Measurements from ENCODE around the gene MYH7.
"Not testable (repeated sequence)": the region's sequence is repeated elsewhere in the genome, so short reads cannot be mapped to it uniquely, and the experiment has no call there.

The MYH7 gene

DNA sequence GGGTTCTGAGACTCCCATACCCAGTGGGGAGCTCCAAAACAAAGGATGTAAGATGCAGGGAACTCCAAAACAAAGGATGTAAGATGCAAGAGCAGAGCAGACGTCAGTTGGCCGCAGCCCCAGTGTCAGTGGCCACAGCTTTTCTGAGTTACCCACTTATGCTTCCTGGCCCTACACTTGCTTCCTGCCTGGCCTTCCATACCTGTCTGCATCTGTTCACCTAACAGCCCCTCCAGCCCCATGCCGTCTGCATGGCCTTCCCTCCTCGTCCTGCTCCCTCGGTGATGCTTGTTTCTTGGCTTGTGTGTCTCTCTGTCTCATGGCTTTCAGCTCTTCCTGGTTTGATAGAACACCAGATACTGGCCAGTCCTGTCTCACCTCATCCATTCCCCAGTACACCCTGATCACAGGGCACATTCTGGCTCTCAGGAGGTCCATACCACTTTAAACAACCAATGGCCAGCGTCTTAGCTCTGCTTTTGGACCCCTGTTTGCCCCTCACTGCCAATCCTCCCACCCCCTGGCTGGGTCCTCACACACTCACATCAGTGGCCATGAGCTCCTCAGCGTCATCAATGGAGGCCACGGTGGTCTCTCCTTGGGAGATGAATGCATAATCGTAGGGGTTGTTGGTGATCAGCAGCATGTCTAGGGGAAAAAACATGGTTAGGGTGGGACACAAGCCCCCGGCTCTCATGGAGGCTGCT is 5.3 kb downstream of the MYH7 start:
- no peak for DNase-seq (ENCODE audit: low read depth in 2 of 2)

DNA sequence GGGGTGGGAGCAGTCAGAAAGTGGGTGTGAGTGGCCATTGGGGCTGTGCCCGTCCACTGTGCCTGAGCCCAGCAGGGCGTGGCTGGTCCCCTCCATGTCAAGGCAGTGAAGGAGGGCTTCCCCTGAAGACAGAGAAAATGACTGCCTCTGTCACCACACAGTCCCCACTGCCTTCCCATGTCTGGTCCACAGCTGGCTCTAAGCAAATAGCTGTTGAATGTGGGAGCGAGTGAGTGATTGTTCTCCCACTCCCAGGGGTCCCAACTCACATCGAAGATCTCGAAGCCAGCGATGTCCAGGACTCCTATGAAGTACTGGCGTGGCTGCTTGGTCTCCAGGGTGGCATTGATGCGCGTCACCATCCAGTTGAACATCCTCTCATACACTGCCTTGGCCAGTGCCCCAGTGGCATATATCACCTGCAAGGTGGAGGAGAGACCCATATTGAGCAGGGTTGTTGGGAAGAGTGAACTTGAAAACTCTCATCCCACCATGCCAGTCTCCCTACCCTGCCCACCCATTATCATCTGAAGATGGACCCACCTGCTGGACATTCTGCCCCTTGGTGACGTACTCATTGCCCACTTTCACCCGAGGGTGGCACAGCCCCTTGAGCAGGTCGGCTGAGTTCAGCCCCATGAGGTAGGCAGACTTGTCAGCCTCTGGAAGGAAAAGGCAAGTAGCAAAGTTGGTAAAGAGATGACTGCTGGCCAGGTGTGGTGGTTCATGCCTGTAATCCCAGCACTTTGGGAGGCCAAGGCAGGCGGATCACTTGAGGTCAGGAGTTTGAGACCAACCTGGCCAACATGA is 6.6 kb downstream of the MYH7 start:
- DNase-seq (ENCODE audit: low read depth in 2 of 2), result no peak

DNA sequence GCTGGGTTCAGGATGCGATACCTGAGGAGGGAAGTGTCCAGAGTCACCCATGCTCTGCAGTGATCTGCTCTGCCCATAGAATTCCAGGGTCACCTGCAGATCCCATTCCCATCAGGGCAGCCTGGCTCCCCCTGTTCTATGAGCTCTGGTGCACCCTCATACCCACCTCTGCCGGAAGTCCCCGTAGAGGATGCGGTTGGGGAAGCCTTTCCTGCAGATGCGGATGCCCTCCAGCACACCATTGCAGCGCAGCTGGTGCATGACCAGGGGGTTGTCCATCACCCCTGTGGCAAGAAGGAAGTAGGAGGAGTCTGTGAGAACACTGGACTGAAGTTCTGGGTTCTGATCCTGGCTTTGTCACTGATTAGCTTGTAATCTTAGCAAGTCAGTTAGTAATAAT is 9.7 kb downstream of the MYH7 start:
- not testable (repeated sequence) for DNase-seq (ENCODE audit: low read depth in 2 of 2)

DNA sequence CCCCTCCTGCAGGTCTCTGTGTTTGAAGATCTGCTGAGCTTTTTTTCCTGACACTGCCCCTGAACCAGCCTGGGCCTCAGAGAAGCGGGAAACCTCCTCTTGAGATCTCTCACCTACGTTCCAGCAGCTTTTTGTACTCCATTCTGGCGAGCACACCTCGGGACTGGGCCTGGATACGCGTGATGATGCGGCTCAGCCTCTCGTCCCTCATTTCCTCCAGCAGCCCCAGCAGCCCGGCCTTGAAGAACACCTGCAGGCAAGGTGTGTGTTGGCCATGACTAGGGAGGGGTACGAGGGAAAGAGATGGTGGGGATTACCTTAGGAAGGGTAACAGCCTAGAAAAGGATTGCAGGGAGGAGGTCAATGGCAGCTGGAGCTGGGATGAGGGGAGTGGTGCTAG is 10.3 kb downstream of the MYH7 start:
- DNase-seq (ENCODE audit: low read depth in 2 of 2), result no peak

DNA sequence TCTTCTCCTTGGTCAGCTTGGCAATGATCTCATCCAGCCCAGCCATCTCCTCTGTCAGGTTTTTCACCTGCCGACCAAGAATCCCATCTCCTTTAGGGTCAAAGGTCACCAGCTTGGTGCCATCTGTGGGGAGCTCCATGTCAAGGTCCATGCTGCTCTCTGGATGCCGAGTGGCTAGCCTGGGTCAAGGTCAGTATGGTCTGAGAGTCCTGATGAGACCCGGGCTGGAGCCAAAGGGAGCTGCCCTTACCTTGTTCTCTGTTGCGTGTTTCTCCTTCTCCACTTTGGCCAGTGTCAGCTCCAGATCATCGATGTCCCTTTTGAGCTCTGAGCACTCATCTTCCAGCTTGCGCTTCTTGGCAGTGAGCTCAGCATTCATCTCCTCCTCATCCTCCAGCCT is 11.8 kb downstream of the MYH7 start:
- DNase-seq (ENCODE audit: low read depth in 2 of 2), result no peak

DNA sequence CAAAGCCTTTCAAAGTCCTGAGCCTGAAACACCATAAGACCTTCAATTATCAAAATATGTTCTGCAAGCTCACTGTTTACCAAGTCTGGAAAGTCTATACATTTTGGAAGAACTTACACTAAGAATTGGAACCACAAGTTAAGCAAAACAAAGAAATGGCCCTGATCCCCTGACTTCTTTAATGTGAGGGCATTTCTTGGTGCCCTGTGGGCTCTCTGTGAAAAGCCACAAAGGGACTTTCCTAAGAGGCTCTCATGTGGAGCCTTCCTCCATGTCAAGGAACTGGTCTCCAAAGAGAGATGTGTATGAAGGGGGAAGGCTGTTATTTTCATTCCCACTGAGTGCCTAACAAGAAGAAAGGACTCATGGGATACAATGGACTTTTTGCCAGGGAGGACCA is 13.9 kb downstream of the MYH7 start:
- DNase-seq (ENCODE audit: low read depth in 2 of 2), result no peak

DNA sequence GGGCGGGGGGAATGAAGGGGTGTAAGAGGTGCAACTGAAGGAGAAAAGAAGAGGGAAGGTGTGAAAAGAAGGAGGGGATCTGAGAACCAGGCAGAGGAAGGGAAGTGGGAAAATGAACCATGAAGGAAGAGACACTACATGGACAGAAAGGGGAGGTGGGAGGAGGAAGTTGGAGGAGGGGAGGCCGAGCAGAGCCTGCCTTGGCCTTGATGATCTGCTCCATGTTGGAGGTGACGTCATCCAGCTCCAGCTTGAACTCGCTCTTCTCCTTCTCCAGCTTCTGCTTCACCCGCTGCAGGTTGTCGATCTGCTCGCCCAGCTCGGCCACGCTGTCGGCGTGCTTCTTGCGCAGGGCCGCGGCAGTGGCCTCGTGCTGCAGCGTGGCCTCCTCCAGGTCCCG is 15.8 kb downstream of the MYH7 start:
- not testable (repeated sequence) for DNase-seq (ENCODE audit: low read depth in 2 of 2)

DNA sequence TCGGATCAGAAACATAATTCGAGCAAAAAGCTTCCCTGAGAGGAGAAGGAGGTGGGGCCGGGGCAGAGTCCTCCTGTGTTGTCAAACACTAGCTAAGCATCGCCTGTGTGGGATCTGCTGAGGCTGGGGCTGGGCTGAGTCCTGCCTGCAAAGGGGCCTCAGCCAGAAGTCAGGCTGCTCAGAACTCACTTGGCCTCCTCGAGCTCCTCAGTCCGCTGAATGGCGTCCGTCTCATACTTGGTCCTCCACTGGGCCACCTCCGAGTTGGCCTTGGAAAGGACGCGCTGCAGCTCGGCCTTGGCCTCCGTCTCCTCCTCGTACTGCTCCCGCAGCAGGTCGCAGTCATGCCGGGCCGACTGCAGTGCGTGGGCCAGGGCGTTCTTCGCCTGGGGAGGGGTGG is 17.4 kb downstream of the MYH7 start:
- no peak for DNase-seq (ENCODE audit: low read depth in 2 of 2)

DNA sequence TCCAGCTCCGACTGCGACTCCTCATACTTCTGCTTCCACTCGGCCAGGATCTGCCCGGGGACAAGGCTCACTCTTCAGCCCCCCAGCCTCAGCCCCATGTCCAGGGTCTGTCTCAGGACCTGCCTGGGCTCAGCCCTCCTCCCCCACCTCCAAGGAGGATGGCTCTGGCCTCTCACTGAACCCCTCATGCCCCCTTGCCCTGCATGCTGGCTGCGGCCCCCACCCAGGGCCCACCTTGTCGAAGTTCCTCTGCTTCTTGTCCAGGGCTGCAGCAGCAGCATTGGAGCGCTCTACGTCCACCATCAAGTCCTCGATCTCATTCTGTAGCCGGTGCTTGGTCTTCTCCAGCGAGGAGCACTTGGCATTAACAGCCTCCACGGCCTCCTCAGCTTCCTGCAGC is 18.2 kb downstream of the MYH7 start:
- not testable (repeated sequence) for DNase-seq (ENCODE audit: low read depth in 2 of 2)

DNA sequence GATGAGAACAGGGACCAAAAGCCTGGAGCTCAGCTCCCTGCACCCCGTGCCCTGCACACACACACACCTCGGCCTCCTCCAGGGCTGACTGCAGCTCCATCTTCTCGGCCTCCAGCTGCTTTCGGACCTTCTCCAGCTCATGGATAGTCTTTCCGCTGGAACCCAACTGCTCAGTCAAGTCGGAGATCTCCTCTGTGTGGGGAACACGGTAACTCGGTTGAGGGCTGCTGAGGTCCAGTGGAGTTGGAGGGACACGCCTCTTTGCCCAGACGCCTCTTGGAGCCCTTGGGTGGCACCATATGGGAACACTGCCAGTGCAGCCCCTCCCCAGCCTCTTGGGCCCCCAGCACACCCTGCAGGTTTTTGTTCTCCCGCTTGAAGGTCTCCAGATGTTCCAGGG is 18.7 kb downstream of the MYH7 start:
- no peak for DNase-seq (ENCODE audit: low read depth in 2 of 2)

DNA sequence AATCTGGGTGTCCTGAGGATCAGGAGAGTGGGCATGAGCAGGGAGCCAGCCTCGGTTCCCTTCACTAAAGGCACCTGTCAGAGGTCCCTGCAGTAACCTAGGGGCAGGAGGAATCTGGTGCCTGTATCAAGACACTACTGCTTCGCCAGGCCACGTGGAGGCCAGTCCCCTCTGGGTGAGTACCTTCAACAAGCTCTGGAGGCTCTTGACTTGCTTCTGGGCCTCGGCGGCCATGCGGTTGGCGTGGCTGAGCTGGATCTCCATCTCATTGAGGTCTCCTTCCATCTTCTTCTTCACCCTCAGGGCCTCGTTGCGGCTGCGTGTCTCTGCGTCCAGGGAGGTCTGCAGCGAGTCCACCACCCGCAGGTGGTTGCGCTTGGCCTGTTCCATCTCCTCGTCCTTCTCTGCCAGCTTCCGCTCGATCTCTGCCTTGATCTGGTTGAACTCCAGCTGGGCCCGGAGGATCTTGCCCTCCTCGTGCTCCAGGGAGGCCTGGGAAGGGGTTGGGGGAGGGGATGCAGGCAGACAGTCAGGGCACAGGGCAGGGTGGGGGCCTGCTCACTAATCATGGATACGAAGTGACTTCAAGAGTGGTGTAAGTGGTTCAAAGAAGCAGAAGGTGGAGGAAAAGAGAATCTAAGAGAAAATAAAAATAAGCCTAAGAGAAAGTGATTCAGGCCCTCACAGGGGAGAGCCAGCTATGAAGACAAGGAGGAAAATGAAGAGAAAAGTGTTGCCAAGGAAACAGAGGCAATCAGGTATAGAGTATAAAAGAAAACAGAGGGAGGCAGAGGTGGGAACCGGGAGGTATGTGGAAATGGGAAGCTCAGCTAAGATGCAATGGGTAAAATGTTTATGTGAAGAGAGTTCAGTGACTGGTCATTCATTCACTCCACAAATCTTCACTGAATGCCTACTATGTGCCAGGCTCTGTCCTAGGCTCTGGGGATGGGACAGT is 19.4 kb downstream of the MYH7 start:
- DNase-seq (ENCODE audit: low read depth in 2 of 2), result no peak

DNA sequence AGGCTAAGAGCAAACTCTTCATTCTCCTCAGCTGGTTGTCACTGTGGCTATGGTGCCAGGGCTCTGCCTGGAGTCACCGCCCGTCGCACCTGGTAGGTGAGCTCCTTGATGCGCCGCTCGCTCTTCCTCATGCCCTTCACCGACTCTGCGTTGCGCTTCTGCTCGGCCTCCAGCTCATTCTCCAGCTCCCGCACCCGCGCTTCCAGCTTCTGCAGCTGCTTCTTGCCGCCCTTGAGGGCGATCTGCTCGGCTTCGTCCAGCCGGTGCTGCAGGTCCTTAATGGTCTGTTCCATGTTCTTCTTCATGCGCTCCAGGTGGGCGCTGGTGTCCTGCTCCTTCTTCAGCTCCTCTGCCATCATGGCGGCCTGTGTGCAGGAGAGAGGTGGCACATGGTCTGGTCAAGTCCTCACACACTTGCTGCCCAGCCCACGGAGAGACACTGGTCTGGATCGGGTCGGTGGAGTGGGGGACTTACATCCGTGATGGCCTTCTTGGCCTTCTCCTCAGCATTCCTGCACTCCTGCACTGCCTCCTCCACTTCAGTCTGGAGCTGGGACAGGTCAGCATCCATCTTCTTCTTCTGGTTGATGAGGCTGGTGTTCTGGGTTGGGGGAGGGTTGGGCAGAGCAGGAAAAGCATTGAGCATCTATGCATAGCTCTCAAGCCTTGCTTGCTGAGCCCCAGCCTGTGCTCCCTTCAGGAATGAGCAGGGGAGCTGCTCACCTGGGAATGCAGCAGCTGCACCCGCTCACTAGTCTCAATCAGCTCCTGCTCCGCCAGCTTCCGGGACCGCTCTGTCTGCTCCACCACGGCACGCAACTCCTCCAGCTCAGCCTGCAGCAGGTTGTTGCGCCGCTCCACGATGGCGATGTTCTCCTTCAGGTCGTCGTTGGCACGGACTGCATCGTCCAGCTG is 20.3 kb downstream of the MYH7 start:
- no peak for DNase-seq (ENCODE audit: low read depth in 2 of 2)

DNA sequence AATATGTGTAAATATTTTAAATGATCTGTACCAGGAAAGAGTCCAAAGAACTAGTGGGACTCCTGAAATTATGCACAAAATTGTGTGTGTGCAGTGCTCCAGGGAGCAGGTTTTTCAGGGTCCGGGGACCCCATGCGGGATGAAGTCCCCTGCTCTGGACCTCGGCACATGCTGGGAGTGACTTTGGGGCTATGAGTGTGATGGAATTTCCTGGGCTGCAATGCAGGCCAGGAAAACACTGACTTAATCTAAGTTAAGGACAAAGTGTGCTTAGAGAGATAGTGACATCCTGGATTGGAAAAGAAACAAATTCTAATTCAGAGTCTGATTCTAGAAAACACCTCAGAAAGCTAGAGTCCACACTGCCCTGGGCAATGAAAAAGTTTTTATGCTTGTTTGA is 21.2 kb downstream of the MYH7 start:
- DNase-seq (ENCODE audit: low read depth in 2 of 2), result no peak

DNA sequence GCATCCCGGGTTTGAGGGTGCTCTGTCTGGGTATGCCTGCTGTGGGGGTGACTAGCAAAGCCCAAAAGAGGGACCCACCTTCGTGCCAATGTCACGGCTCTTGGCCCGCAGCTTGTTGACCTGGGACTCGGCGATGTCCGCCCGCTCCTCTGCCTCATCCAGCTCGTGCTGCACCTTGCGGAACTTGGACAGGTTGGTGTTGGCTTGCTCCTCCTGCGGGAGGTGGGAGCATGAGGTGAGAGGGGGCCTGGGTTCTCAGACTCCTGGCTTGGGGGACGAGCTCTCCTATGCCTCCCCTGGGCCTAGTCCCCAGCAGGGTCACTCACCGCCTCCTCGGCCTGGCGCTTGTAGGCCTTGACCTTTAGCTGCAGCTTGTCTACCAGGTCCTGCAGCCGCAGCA is 21.8 kb downstream of the MYH7 start:
- no peak for DNase-seq (ENCODE audit: low read depth in 2 of 2)

DNA sequence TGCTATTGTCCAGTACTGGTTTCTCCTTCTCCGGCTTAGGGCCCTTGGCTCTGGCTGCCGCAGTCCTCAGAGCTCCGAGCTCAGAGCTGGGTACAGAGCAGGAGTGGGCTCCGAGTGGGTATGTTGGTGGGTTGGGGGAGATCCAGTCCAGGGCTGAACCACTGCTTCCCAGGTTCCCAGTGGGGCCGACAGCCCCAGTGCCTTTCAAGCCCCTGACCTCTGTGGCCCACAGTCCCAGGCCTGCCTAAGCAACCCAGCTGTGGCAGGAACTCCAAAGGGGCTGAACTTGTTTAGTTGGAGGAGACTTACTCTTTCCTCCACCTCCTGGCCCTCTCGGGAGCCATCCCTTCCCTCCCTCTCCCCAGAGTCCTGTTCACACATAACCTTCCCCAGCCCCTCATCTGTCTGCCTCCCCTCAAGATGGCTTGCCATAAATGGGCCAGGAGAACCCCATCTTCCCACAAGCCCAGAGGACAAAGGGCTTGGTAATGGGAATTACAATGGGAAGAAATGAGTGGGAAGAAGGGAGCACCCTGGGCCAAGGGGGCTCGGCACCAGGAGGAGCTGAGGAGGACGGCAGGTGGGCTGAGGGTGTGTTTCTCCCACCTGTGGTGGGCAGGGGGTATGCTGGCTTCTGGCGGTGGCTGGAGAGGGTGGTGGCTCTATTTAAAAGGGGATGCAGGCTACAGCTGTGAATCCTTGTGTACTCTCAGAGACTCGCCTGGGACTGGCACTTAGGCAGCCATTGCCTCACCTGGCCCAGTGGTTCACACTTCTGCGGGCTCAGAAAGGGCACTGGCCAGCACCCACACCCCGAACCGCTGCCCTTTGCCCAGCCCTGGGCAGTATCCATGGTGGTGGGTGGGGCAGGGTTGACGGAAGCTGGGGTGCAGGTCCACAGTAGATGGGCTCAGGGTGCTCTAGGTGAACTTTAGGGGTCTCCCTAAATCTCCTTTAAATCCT is 23.6 kb downstream of the MYH7 start:
- DNase-seq (ENCODE audit: low read depth in 2 of 2), result no peak

DNA sequence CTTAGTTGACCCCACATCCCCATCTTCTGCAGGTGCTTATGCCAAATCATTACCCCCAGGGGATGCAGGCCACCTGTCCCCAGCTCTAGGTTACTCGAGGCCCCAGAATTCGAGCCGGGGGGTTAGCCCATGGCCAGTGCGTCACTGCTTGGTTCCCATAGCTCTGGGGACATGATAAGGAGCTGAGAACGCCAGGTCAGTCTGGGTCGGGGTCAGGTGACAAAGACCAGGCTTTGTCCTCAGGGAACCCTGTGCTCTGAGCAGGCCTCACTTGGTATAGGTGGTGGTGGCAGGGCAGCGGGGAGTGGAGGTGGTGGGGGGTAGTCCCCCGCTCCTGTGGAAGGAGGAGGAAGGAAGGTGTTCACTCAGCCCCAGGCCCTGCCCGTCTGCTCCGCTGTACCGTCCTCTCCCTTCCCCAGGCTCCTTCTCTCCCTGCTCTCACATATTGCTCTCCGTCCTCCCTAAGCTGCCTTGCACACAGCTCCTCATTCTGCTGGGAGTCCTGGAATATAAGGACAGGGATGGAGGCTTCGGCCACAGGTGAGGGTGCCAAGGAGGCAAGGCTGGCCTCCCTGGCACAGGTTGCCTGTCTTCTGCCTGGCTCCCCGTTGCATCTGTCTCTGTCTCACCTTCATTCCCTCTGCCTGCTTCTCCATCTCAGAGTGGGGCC is 25.4 kb downstream of the MYH7 start:
- DNase-seq (ENCODE audit: low read depth in 2 of 2), result no peak

DNA sequence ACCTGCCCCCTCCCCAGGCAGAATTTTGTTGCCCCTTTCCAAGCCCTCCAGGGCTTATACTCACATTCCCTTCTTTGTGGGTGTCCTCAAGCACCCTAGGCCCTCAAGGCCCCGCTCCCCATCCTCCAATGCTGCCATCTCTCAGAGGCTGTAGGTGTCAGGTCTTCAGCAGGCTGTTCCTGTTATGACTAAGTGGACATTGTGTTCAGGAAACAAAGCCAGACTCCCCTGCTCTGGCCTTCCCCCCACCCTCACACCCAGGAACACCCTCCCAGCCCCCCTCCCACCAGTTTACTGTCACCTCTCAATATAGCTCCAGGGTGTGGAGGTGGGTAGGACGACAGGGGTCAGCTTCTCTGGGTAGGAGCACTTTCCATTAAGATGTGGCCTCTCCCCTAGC is 26.0 kb downstream of the MYH7 start:
- no peak for DNase-seq (ENCODE audit: low read depth in 2 of 2)

DNA sequence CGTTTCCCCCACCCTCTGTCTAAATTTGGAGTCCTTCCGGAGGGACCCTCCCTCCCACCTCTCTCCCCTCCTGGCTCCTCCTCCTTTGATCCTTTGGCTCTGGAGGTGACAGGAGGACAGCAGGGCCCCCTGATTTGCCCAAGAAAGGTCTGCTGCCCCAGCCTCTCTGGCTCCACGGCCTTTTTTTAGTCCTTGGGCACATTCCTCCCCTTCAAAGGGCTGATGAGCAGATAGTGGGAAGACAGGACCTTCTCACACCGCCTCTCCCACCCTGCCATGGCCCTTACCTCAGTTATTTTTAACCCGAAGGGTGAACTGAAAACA is 27.2 kb downstream of the MYH7 start:
- DNase-seq (ENCODE audit: low read depth in 2 of 2), result no peak

DNA sequence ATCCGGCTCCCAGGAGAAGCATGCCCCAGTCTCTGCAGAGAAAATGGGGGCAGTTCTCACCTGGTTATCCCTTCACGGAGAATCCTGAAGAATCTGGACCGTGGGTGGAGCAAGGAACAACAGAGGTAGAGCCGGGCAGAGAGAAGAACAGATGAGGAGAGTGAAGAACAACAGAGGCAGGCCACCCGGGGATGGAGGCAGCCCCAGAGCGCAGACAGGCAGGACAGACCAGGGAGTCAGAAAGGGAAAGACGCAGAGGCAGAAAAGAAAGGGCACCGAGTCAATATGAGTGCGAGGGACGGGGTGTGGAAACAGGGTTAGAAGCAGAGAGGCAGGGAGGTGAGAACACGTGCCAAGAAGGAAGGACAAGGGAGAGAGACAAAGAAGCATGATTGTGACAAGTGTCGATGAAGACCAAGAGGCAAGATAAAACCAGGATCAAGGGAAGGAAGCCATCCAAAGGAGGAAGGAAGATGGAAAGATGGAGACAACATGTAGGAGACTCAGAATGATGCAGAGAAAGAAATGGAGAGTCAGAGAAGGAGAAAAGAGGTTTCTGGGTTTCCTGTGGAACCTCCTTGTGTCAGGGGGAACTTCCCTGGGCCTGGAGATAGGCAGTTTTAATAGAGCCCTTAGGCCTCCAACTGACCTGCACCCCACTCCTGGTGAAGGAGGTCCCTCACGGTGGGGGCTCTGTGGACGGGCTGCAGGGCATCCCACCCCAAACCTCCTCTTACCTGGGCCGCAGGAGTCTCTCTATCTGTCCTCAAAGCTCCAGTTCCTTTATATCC is 27.7 kb downstream of the MYH7 start, which contains the start of gene MYH6:
Gene MYH6 (minus strand): TSS at position 758 of the 791 bp plus-strand sequence. CDS start 1,050 bp downstream, outside the sequence.
- no peak for DNase-seq (ENCODE audit: low read depth in 2 of 2)
